Erythroblast (primary cell): Measurements from ENCODE around the gene PHACTR4.

Experiments
- GATA1 ChIP-seq: IDR thresholded peaks from 2 replicates; pipeline ENCODE4 v1.6.1; 2011; ENCODE audit warnings: low read depth, mild to moderate bottlenecking, control low read depth, low read length, moderate library complexity
- POLR2A ChIP-seq: IDR thresholded peaks from 2 replicates; pipeline ENCODE4 v1.6.1; 2011; ENCODE audit warnings: mild to moderate bottlenecking, low read length

GRCh38 chr1:28338897-28339296 lies 30.6 kb upstream of the PHACTR4 start:
- TF ChIP-seq POLR2A (no peak), GATA1 (no peak)
